Measurements from ENCODE around the gene AATF.

The AATF gene

DNA sequence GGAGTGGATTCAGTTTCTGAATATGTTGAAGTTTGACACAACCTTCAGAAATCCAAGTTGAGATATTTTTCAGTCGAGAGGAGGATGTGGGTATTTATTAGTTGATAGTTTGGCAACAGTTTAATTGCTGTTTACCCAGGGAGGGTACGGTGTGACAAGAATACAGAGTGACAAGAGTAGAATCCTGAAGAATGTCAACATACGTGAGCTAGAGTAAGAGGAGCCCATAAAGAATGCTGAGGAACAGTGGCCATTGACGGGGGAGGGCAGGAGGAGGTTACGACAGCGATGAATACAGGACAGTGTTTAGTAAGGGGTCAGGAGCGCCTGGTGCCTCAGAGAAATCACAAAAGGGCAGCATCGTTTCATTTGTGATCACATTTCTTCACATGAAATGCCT lies 76.5 kb downstream of the AATF start:
- TF ChIP-seq, protein P1, sequence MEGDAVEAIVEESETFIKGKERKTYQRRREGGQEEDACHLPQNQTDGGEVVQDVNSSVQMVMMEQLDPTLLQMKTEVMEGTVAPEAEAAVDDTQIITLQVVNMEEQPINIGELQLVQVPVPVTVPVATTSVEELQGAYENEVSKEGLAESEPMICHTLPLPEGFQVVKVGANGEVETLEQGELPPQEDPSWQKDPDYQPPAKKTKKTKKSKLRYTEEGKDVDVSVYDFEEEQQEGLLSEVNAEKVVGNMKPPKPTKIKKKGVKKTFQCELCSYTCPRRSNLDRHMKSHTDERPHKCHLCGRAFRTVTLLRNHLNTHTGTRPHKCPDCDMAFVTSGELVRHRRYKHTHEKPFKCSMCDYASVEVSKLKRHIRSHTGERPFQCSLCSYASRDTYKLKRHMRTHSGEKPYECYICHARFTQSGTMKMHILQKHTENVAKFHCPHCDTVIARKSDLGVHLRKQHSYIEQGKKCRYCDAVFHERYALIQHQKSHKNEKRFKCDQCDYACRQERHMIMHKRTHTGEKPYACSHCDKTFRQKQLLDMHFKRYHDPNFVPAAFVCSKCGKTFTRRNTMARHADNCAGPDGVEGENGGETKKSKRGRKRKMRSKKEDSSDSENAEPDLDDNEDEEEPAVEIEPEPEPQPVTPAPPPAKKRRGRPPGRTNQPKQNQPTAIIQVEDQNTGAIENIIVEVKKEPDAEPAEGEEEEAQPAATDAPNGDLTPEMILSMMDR (IDR thresholded peaks at IDR 0.05; ENCODE audit: low read depth, low read length, missing control alignments) = no peak
- no peak overlapping the region for H3K4me3 ChIP-seq (ENCODE audit: low read depth, low read length)
- DNase-seq (ENCODE audit: low read depth) = no peak

DNA sequence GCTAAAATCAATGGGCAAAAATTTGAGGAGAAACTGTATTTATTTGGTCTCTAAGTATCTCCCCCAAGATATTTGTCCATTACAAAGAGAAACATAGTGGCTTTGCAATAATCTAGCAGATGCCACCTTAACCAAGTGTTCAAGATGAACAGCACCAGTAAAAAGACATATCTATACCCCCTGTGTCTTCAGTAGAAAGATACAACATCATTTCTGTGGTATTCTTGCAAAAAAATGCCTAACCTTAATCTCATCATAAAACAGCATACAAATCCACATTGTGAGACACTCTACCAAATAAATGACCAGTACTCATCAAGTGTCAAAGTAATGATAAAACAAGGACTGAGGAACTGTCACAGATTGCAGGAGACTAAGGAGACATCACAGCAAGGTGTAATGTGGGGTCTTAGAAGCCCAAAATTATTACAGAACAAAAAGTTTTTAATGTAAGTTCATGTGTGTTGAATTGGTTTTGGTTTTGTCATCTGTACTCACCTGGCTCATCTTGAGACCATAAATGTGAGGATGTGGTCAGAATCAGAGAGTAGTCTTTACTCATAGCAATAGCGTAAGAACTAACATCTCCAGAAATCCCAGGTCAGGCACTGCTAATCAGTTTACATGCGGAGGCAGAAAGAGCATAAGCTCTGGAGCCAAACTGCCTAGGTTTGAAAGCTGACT lies 77.2 kb downstream of the AATF start:
- H3K4me3 ChIP-seq (ENCODE audit: low read depth, low read length) = no peak overlapping the region
- DNase-seq (ENCODE audit: low read depth) = peak; percentile 52
- TF ChIP-seq, protein P1 (IDR thresholded peaks at IDR 0.05; ENCODE audit: low read depth, low read length, missing control alignments) = no peak

DNA sequence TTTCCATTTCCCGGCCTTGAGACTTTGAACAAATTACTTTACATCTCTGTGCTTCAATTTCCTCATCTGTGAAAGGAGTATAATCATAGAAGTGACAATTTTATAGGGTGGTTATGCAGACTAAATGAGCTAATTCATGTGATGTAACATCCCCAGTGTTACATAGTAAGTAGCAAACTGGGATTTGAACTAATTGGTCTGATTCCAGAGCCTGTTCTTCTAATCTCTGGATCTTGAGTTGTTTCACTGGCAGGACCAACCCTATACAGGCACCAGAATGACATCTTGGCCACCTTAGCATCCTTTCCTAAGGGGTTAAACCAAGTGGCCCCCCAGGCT lies 77.7 kb downstream of the AATF start:
- no peak for DNase-seq (ENCODE audit: low read depth)
- TF ChIP-seq, protein P1 (IDR thresholded peaks at IDR 0.05; ENCODE audit: low read depth, low read length, missing control alignments) = no peak
- no peak overlapping the region for H3K4me3 ChIP-seq (ENCODE audit: low read depth, low read length)

DNA sequence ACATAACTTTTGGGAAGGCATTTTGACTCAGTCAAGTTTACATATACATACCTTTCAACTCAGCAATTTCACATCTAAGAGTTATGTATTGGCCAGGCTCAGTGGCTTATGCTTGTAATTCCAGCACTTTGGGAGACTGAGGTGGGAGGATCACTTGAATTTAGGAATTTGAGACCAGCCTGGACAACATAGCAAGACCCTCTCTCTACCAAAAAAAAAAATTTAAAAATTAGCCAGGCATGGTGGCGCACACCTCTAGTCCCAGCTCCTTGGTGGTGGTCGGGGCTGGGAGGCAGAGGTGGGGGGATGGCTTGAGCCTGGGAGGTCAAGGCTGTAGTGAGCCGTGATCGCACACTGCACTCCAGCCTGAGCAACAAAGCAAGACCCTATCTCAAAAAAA lies 79.3 kb downstream of the AATF start:
- DNase-seq (ENCODE audit: low read depth) = no peak
- H3K4me3 ChIP-seq (ENCODE audit: low read depth, low read length) = no peak overlapping the region
- TF ChIP-seq, protein P1 (IDR thresholded peaks at IDR 0.05; ENCODE audit: low read depth, low read length, missing control alignments) = no peak

DNA sequence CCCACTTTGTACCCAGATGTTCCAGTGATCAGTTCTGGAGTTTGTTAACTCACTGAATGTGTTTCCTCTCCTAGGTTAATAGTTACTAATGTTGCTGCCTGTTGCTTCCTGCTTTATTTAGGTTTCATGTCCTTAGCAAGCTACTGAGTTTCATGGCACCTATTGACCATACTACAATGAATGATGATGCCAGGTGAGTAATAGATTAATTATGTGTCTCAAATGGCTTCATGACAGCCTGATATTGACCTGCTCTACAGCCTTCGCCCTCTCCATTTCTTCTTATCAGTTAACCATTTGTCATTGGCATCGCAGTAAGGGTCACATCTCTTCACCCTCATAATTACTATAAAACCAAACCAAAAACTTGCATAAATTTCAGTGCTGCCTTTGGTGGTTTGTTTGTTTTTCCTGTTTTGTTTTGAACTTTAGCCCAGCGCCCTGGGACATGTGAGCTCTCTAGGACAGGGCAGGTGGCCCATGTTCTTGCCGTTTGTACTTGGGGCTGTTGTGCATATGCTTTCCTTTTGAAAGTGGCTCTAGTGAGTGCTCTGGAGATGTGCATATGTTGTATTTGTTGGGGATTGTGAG lies 82.8 kb downstream of the AATF start:
- DNase-seq (ENCODE audit: low read depth) = no peak
- TF ChIP-seq, protein P1 (IDR thresholded peaks at IDR 0.05; ENCODE audit: low read depth, low read length, missing control alignments) = no peak
- H3K4me3 ChIP-seq (ENCODE audit: low read depth, low read length) = no peak overlapping the region

DNA sequence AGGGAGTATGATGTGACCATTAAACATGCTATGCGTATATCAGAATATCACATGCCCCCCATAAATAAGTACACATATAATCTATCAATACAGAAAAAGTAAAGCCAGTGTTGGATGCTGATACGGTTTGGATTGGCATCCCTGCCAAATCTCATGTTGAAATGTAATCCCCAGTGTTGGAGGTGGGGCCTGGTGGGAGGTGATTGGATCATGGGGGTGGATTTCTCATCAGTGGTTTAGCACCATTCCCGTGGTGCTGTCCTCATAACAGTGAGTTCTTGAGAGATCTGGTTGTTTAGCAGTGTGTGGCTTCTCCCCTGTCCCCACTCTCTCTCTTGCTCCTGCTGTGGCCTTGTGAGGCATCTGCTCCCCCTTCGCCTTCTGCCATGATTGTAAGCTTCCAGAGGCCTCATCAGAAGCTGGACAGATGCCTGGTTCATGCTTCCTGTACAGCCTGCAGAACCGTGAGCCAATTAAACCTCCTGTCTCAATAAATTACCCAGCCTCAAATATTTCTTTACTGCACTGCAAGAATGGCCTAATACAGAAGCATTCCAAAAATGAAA lies 88.9 kb downstream of the AATF start:
- TF ChIP-seq, protein P1 (IDR thresholded peaks at IDR 0.05; ENCODE audit: low read depth, low read length, missing control alignments) = no peak
- no peak overlapping the region for H3K4me3 ChIP-seq (ENCODE audit: low read depth, low read length)
- DNase-seq (ENCODE audit: low read depth) = no peak

DNA sequence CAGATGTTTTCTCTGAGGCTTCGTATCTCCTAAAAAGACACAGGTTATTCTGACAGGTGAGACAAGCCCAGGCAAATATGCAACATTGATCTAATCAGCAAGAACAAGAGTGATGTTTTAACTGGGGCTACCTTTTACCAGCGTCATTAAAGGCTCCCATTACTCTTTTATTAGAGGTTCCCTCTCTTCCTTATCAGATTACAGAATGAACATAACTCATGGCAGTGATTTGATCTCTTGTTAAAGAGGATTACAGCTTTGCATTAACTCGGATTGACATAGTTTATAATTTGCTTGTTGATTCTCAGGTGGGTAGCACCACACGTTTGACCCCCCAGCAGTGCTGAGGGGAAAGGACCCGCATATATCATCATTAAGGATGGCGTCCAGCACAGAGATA lies 90.5 kb downstream of the AATF start:
- no peak for DNase-seq (ENCODE audit: low read depth)
- H3K4me3 ChIP-seq (ENCODE audit: low read depth, low read length) = no peak overlapping the region
- TF ChIP-seq, protein P1 (IDR thresholded peaks at IDR 0.05; ENCODE audit: low read depth, low read length, missing control alignments) = no peak
